GM19395 (cell line): ENCODE data around the gene TOR1AIP1.
"Not testable (repeated sequence)": the region's sequence is repeated elsewhere in the genome, so short reads cannot be mapped to it uniquely, and the experiment has no call there.

Experiments
- ATAC-seq: cut with Tn5 transposase; IDR thresholded peaks from one replicate; pipeline ENCODE4 v1.9.1; 2021; ENCODE audit warnings: mild to moderate bottlenecking, moderate library complexity; ENCODE audit not compliant: unreplicated experiment

Gene TOR1AIP1

DNA sequence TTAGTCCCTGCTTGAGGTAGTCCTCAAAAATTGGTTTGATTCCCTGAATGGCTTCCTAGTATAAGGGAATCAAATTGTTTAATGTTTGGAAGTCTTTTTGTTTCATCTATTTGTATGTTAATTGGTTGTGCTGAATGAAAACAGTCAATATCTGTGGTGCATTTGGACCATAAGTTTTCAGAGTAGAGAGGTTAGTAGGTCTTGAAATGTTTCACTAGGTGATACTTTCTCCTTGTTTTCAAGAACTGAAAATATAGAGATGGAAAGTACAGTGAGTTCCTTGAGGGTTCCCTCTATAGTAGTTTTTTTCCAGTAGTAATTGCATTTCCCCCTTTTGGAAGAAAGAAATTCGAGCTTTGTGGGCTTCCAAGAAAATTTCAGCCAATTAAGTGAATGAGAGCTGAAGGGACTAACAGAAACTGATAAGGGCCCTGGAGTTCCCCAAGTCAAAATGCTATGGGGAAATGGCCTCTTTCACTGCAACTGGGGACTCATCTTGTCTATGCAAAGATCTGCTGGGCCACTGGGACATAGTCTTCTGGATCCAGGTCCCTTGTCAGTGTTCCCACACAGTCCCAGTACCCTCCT is 53.9 kb downstream of the TOR1AIP1 start:
- ATAC-seq = no peak

DNA sequence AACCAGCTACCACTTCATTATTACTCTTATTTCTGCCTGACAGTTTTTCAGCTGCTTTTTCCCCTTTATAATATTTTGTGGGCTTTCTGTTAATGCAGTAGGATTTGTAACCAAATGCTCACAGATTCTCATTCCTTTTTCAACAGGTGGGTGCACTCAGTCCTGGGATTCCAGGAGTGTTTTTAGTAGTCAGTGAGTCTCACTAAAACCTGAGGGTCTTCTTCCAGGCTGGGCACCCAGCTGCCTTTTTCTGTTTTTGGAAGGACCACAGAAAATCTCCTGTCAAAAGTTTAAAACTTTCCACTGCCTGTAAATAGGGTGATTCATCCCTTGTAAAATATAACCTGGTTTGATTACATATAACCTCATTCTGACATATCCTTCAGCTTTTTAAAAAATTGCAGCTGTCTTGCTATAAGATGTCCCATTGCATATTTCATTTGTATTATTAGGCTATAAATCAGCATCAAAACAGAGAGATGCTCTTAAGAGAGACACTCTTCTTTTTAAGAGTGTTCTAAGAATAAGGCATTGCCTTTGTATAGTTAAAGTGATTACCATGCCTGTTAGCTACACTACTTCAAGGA is 55.7 kb downstream of the TOR1AIP1 start:
- no peak for ATAC-seq

- ATAC-seq = no peak
Measured at GRCh38 chr1:179938752-179939151, 56.7 kb downstream of the TOR1AIP1 start.

DNA sequence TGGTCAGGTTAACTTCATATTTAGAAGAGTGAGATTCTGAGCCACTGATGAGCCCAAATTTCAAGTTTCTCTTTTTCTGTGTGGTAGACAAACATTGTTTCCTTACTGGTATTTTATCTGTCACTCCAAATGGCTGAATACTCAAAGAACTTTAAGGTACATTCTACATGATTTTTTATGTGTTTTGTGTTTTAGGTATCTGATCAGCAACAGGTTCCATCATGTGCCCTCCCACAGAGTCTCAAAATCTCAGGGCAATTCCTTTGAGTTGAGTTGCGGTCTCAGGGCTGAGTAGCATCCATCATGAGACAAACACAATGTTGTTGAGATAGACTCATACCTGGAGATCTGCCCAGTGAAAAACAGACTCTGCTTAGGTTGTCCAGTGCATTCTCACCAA is 57.9 kb downstream of the TOR1AIP1 start:
- no peak for ATAC-seq

- ATAC-seq = no peak
Measured at GRCh38 chr1:179941454-179941853, 59.4 kb downstream of the TOR1AIP1 start.

GRCh38 chr1:179950651-179951050 is 68.6 kb downstream of the TOR1AIP1 start:
- no peak for ATAC-seq

DNA sequence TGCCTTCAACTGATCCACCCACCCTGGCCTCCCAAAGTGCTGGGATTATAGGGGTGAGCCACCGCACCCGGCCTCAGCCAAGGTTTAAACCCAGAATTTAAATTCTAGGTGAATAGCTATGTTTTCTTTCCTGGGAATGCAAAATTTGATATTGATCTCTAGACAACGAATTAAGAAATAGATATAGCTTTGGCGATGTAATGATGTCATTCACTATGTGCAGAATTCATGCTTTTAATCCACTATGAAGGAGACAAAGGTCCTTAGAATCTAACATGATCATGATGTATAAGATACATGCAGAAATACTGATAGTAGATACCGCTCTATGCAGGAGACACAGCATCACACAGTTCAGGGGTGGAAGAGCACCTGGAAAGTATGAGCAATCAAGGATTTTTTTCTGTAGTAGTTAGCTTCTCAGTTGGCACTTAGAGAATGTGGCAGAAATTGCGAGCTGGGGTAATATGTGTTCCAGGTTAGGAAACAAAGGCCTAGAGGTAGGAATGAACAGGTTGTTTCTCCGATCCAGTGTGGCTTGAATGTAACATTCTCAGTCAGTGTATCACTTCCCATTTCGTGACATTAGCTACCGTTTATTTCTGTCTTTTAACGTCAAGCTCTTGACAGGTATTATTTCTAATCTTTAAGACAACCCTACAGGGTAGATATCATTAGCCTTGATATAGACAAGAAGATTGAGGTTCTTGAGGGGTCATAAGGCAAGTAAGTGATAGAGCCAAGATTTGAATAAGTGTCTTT is 69.5 kb downstream of the TOR1AIP1 start:
- no peak for ATAC-seq

GRCh38 chr1:179952186-179952585 is 70.1 kb downstream of the TOR1AIP1 start:
- ATAC-seq = no peak

DNA sequence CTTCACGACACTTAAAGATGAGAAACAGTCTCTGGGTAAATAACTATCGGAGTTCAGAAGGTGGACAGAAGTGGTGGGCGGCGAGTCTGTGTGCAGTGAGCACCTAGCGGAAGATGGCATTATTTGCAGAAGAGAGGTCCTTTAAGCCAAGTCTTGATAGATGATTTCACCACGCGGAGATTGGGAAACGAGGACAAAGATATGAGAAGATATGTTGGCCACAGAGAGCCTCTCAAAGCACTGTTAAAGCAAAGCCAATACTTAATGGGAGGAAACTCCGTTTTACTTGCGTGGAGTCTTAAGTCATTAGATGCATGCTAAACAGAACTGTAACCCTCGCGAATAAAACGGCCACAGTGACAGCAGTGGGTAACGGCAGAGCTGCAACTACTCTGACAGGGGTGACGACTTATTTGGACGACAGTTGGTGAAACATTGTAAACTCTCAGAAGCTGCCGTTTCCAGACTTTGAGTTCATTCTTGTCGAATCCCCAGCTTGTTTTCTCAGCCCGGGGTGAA is 71.9 kb downstream of the TOR1AIP1 start:
- ATAC-seq = peak; percentile 35

- peak; percentile 90 for ATAC-seq
Measured at GRCh38 chr1:179954493-179955286, 72.6 kb downstream of the TOR1AIP1 start, which contains the start of gene CEP350. TSS of gene CEP350 (plus strand) at chr1:179954810. CDS start at chr1:179986182, 31,372 bp downstream.

GRCh38 chr1:179955287-179955680 is 73.2 kb downstream of the TOR1AIP1 start:
- peak; percentile 12 for ATAC-seq

DNA sequence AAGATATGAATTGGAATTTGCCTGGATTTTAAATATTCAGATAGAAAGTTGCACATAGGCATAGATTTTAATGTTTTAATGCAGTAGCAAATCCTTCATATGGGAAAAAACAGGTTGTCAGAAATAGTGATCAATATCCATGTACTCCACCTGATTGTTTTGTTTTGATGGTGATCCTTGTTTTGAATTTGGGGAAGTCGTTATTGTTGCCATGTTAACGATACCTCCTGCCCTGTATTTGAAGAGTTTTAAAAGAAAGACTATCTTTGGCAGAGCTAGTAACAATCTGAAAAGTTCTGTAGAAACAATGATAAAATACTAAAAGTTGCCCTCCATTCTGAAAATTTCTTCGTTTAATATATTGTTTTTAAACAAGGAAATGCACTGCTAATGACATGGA is 73.6 kb downstream of the TOR1AIP1 start:
- no peak for ATAC-seq

DNA sequence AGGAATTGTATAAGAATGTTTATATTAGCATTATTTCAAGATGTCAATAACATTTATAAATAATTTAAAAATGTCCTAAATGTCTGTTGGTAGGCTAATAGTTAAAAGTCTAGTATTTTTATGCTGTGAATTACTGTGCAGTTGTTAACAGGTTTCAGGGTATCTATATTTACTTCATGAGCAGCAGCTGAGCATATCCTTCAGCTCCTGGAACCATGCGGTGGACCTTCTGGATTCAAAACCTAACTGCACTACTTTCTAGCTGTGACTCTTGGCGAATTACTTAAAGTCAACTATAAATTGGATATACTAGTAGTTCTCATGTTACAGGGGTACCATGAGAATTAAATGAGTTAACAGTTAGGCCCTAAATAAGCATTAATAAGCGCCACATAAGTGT is 76.3 kb downstream of the TOR1AIP1 start:
- ATAC-seq = no peak

- ATAC-seq = not testable (repeated sequence)
Measured at GRCh38 chr1:179962168-179962567, 80.1 kb downstream of the TOR1AIP1 start.

- no peak for ATAC-seq
Measured at GRCh38 chr1:179966551-179966950, 84.5 kb downstream of the TOR1AIP1 start.

DNA sequence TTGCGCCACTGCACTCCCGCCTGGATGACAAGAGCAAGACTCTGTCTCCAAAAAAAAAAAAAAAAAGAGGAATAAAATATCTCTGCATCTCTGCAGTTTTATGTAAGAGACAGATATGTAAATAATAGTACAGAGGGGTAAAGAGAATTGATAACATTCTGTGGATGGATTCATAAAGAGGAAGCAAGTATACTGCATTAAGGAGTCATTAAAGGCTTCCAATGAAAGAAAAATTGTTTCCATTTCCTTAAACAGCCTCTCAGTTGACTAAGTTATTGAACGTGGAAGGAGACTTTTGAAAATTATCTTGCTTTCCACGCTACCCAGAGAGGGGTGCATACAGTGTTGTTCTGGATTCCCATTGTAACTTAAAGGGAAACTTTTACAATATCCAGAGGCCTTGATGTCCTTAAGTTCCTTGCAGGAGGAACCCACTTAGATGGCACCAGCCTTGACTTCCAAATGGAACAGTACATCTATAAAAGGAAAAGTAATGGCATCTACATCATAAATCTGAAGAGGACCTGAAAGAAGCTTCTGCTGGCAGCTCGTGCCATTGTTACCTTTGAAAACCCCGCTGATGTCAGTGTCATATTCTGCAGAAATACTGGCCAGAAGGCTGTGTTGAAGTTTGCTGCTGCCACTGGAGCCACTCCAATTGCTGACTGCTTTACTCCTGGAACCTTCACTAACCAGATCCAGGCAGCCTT is 86.4 kb downstream of the TOR1AIP1 start:
- no peak for ATAC-seq

DNA sequence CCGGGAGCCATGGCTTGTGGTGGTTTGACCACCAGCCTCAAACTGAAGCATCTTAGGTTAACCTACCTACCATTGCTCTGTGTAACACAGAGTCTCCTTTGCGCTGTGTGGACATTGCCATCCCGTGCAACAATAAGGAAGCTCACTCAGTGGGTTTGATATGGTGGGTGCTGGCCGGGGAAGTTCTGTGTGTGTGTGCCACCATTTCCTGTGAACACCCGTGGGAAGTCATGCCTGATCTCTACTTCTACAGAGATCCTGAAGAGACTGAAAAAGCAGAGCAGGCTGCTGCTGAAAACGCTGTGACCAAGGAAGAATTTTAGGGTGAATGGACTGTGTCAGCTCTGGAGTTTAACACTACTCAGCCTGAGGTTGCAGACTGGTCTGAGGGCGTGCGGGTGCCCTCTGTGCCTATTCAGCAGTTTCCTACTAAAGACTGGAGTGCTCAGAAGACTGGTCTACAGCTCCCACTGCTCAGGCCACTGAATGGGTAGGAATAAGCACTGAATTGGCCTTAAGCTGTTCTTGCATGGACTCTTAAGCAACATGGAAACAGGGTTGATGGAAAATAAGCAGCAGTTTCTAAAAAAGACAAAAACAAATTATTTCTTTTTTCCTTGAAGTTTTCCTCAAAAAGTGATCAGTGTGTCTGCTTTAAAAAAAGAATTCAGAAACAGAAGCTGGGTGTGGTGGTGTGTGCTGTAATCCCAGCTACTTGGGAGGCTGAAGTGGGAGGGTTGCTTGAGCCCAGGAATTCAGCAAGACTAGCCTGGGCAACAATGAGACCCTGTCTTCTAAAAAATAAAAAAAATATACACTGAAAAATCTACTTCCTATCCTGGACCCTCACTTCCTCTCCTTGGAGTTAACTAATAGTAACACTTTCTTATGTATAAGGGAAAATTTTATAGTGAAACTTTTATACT is 87.2 kb downstream of the TOR1AIP1 start:
- no peak for ATAC-seq
